ENCODE results near the gene TARS1.

- TF ChIP-seq CTCF (IDR thresholded peaks at IDR 0.05) (no peak), POLR2A (IDR thresholded peaks at IDR 0.05) (no peak)
These were observed 49.4 kb downstream of the TARS1 start for GRCh38 chr5:33490071-33490665.
